ENCODE results near the gene SNRK.

SNRK gene

DNA sequence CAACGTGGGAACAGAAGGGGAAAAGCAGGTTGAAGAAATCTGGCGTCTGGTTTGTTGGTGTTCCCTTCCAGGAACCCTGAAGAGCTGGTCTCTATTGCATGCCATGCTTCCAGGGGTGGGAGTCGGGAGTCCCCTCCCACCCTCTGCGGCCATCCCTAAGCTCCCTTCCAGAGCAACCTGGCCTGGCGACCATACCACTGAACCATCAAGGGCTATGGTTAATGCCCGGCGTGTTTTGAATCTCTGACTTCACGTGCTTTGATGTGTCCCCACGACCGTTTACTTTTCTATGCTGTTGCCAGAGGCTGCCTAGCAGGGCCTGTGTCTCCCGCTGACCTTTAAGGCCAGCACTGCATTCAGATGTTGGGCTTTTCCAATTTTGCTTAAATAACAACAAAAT is 696 bp upstream of the SNRK start:
- Histone ChIP-seq H3K4me3 (ENCODE audit: low read length, poor library complexity, severe bottlenecking) (peak overlapping the region; percentile 84), H3F3A (ENCODE audit: low read depth) (no peaks in the 10 kb centered on the region), H3K79me2 (ENCODE audit: insufficient read depth, low read length) (peaks cover 38% of the 10 kb centered on the region), H3K4me2 (ENCODE audit: low read depth, low read length, poor library complexity, severe bottlenecking) (peak overlapping the region; percentile 60), H3K9me2 (replicated peaks; ENCODE audit: low read depth, low read length) (no peaks in the 10 kb centered on the region), H3K27me3 (ENCODE audit: insufficient read depth, low read length, poor library complexity, severe bottlenecking) (no peaks in the 10 kb centered on the region), H3K9ac (ENCODE audit: low read depth, low read length, poor library complexity, severe bottlenecking) (peak overlapping the region; percentile 52), H3K36me3 (ENCODE audit: insufficient read depth, low read length) (no peaks in the 10 kb centered on the region), H3K4me1 (ENCODE audit: insufficient read depth, low read length, poor library complexity, severe bottlenecking) (peaks cover 36% of the 10 kb centered on the region), H2AFZ (ENCODE audit: low read length) (peak overlapping the region; percentile 84), H4K20me1 (ENCODE audit: insufficient read depth, low read length, poor library complexity, severe bottlenecking) (peaks cover 27% of the 10 kb centered on the region), H3K9me3 (ENCODE audit: insufficient read depth, low read depth, low read length) (no peaks in the 10 kb centered on the region)
- TF ChIP-seq CTCF (conservative IDR thresholded peaks at IDR 0.05; ENCODE audit: low read length) (no peak), EZH2phosphoT487 (IDR thresholded peaks at IDR 0.05; ENCODE audit: borderline replicate concordance) (no peak)

GRCh38 chr3:43286841-43287499 is 630 bp downstream of the SNRK start:
- Histone ChIP-seq H3K9me3 (ENCODE audit: insufficient read depth, low read depth, low read length) (no peaks in the 10 kb centered on the region), H3K4me3 (ENCODE audit: low read length, poor library complexity, severe bottlenecking) (peak overlapping the region; percentile 85), H3K4me2 (ENCODE audit: low read depth, low read length, poor library complexity, severe bottlenecking) (peak overlapping the region; percentile 92), H3K9me2 (replicated peaks; ENCODE audit: low read depth, low read length) (no peaks in the 10 kb centered on the region), H2AFZ (ENCODE audit: low read length) (no peak overlapping the region), H3K79me2 (ENCODE audit: insufficient read depth, low read length) (peaks cover 51% of the 10 kb centered on the region), H3F3A (ENCODE audit: low read depth) (no peaks in the 10 kb centered on the region), H3K36me3 (ENCODE audit: insufficient read depth, low read length) (no peaks in the 10 kb centered on the region), H4K20me1 (ENCODE audit: insufficient read depth, low read length, poor library complexity, severe bottlenecking) (peaks cover 36% of the 10 kb centered on the region), H3K27me3 (ENCODE audit: insufficient read depth, low read length, poor library complexity, severe bottlenecking) (no peaks in the 10 kb centered on the region), H3K4me1 (ENCODE audit: insufficient read depth, low read length, poor library complexity, severe bottlenecking) (peaks cover 49% of the 10 kb centered on the region), H3K9ac (ENCODE audit: low read depth, low read length, poor library complexity, severe bottlenecking) (peak overlapping the region; percentile 74)
- no peak for TF ChIP-seq CTCF (conservative IDR thresholded peaks at IDR 0.05; ENCODE audit: low read length)
- TF ChIP-seq EZH2phosphoT487 (IDR thresholded peaks at IDR 0.05; ENCODE audit: borderline replicate concordance): no peak

DNA sequence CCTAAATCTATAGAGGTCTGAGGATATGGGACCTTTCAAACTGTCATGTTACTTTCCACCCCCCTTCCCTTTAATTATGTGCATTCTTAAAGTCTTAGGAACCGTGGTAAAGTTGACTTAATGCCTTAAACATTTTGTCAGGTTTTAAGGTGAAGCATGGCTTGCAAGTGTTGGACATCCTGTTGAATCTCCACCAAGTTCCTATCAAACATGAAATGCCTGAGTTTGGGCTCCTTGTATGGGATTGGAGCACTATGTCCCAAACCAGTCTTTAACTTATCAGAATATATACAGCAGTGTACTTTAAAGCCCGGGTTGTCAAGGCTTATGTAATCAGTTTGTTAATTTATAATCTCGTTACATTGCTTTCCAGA is 1.1 kb downstream of the SNRK start:
- Histone ChIP-seq H3K4me1 (ENCODE audit: insufficient read depth, low read length, poor library complexity, severe bottlenecking) (peaks cover 55% of the 10 kb centered on the region), H3F3A (ENCODE audit: low read depth) (no peaks in the 10 kb centered on the region), H3K27me3 (ENCODE audit: insufficient read depth, low read length, poor library complexity, severe bottlenecking) (no peaks in the 10 kb centered on the region), H3K79me2 (ENCODE audit: insufficient read depth, low read length) (peaks cover 56% of the 10 kb centered on the region), H3K9me2 (replicated peaks; ENCODE audit: low read depth, low read length) (no peaks in the 10 kb centered on the region), H3K9ac (ENCODE audit: low read depth, low read length, poor library complexity, severe bottlenecking) (peak overlapping the region; percentile 74), H2AFZ (ENCODE audit: low read length) (no peak overlapping the region), H3K4me2 (ENCODE audit: low read depth, low read length, poor library complexity, severe bottlenecking) (peak overlapping the region; percentile 92), H3K4me3 (ENCODE audit: low read length, poor library complexity, severe bottlenecking) (peak overlapping the region; percentile 85), H3K9me3 (ENCODE audit: insufficient read depth, low read depth, low read length) (no peaks in the 10 kb centered on the region), H3K36me3 (ENCODE audit: insufficient read depth, low read length) (no peaks in the 10 kb centered on the region), H4K20me1 (ENCODE audit: insufficient read depth, low read length, poor library complexity, severe bottlenecking) (peaks cover 39% of the 10 kb centered on the region)
- no peak for TF ChIP-seq CTCF (conservative IDR thresholded peaks at IDR 0.05; ENCODE audit: low read length)
- TF ChIP-seq EZH2phosphoT487 (IDR thresholded peaks at IDR 0.05; ENCODE audit: borderline replicate concordance): no peak
